AML-193 (cell line): Measurements from ENCODE around the gene PLXNB3.
"Not testable (repeated sequence)": the region's sequence is repeated elsewhere in the genome, so short reads cannot be mapped to it uniquely, and the experiment has no call there.

Experiments
- DNase-seq, 2 experiments: peaks; one replicate each; lab custom pipeline; 2025; lab: John Stamatoyannopoulos, UW

The PLXNB3 gene

DNA sequence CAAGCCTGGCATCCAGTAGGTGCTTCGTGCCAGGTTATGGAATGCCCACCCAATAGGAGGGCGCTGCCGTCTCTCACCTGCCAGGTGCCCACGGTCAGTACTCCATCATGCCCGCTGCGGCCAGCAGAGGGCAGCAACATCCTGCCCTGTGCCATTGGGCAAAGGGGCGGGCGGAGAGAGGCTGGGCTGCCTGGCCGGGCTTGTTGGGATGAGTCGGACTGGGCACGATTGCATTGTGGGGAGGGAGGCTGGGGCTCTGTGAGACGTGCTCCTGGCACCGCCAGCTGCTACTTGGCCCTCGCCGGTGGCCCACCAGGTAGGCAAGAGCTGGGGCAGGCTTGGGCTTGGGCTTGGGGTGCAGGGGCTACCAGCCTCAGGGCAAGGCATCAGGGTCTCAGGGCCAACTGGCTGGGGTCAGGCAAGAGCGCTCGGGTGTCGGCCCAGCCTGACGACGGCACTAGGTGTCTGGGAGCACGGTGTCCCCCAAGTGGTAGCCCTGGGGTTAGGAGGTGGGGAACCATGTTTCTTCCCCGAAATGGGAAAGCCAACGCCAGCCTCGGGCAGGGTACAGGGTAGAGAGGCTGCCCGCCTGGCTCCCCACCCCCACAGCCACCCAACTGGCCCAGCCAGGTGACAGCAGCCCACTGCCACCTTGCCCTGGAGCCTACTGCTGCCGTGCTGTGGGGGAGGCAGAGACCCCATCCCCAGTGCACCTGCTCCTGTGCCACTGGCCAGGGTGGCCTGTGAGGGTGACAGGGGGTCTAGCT is at the start of gene PLXNB3:
Gene PLXNB3 (plus strand): TSS at position 261 of the 767 bp plus-strand sequence. CDS start 1,287 bp downstream, outside the sequence.
- peak; percentile 36 to 56 for DNase-seq

DNA sequence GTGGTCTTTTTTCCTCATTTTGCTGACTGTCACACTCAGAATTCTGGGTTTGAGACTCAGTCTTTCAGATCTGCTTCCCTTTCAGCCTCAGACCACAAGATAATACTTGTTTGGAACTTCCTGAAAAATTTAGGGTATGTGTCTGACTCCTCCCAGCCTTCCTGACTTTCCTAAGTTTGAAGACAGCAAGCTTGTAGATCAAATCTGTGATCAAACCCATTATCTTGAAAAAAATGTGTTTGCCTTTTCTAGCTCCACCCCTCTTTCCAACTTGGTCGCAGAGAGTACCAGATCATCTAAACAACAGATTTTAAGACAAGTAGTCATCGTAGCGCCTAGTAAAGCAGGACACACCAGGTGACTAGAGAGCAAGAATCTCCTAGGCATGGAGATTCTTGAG is 49.8 kb upstream of the PLXNB3 start:
- no peak for DNase-seq

DNA sequence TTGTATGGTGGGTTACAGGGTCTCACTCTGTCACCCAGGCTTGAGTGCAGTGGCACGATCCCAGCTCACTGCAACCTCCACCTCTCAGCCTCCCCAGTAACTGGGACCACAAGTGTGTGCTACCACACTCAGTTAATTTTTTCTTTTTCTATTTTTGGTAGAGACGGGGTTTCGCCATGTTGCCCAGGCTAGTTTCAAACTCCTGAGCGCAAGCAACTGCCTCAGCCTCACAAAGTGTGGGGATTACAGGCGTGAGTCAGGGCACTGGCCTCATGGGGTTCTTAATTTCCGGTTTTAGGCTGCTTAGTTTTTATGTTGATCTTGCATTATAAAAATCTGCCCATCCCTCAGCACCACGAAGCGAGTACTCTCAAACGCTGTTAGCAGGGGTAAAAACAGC is 46.6 kb upstream of the PLXNB3 start:
- DNase-seq = no peak

DNA sequence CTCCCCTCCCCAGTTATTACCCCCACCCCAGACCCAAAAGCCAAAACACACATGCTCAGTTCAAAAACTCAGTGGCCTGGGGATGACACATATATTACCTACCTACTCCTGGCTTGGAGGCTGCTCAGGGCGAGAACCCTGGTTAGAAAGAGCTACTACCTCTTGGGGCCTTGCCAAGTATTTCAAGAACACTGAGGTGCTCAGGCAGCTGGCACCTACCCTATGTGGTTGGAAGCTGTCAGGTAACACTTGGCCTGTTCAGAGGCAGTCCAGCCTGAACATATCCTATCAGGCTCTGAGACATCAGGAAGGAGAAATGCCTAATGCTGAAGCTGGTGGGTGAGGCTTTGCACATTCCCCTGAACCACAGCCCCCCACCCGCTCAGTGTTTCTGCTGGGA is 44.8 kb upstream of the PLXNB3 start:
- no peak for DNase-seq

DNA sequence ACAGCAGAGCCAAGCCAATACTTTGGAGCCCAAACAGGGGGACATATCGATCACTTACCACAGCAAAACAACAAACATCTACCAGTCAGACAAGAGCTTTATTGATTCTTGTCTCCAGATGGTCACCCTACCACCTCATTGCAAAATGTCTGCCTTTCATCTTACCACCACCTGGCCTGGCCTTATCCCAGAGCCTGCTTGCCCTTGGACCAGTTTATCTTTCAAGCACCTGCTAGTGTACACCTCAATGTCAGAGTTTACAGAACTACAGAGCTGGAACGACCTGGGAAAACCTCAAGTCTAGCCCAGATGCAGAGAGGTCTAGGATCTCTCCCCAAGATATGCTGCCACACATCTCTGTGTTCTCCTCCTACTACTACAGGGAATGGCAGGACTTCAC is 44.3 kb upstream of the PLXNB3 start:
- no peak for DNase-seq

DNA sequence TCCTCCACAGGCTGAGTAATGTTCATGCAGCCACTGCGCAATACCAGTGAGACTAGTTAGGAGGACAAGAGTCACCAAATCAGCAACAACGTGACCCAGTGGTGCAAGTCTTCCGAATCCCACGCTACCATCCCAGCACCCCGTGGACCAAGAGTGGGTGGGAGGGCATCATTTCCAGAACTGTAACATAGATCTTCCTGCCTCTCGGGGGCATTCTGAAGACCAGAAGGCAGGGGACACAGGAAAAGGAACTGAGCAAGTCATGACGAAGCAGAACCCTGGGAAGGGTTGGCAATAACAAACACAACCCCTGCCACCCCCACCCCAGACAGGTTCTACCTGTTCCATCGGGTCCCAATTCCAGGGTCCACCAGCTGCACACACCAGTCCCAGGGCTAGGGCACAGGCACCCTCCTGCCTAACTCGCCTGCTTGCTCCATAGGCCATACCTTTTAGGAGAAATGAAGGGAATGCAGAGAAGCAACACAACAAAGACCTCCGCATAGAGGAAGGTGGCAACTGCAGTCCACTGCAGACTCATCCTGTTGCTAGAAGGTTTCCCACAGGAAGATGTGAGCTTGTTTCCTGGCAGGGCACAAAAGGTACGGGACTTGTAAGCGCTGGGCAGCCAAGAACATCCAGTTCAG is 41.2 kb upstream of the PLXNB3 start:
- DNase-seq = peak in 1 of 2 experiments; percentile 22

DNA sequence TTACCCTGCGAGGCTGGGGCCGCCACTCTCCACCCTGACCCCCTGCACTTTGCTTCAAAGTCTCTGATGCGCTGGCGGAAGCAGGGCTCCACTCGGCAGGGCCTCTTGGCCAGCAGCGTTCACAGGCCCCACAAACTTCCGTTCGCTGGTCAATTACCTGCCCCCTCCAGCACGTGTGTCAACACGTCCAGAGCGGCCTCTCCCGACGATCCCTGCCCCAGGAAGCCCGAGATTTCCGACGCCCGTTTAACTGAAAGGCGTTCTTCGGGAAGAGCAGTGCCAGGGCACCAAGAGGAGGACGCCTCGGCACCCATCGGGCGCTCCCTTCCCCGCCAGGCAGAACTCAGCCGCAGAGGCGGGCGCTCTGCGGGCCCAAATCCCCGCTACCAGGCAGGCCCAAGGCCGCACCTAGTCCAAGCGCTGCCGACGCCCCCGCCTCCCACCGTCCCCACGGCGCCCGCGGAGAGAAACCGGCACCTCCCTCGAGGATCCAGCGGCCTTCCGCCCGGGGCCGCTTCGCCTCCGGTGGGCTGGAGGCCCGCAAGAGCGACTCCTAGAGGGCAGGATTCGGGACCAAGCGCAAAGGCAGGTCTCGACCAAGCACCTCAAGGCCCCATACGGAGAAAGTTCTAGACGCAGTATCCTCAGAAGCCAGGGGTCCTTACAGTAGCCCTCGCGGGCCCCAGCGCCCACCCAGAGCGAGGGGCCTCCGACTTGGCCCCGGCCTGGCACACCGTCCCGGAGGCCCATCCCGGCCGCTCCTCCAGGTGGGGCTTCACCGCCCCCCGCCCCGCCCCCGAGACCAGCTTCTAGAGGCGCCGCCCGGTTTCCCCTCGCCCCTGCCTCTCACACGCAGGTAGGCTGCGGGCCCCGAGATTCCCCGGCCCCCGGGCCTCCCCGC is 40.4 kb upstream of the PLXNB3 start:
- no peak for DNase-seq

DNA sequence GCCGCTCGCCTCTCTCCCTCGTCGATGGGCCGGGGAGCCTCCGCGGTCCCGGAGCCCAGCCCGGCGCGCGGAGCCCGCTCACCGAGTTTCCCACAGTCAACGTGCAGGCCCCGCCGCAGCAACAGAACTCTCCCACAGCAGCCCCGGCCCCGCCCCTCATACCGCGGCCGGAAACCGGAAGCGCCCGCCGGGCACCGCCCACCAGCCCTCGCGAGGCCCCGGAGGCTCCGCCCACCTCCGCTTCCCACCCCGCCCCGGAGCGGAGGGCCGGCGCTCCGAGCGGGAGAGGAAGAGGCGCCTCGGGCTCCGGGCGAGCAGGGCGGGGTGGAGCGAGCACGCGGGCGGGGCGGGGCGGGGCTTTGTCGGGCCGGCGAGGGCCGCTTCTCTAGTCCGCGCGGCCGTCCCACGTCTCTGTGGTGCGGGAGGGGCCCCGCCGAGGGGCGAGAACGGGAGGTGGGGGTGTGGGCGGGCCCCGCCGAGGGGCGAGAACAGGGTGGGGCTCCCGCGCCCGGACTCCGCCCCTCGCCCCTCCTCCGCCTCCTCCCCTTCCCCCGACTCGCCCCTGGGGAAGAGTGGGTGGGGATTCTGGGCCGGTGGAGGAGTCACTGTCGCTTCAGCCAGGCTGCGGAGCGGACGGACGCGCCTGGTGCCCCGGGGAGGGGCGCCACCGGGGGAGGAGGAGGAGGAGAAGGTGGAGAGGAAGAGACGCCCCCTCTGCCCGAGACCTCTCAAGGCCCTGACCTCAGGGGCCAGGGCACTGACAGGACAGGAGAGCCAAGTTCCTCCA is 39.6 kb upstream of the PLXNB3 start, which contains the start of the genes ABCD1 and BCAP31:
Gene ABCD1 (plus strand): TSS at position 605 of the 787 bp plus-strand sequence. CDS start 411 bp downstream, outside the sequence.
Gene BCAP31 (minus strand): TSS at position 136 of the 787 bp plus-strand sequence. CDS start 1,143 bp downstream, outside the sequence.
- peak; percentile 58 to 66 for DNase-seq

DNA sequence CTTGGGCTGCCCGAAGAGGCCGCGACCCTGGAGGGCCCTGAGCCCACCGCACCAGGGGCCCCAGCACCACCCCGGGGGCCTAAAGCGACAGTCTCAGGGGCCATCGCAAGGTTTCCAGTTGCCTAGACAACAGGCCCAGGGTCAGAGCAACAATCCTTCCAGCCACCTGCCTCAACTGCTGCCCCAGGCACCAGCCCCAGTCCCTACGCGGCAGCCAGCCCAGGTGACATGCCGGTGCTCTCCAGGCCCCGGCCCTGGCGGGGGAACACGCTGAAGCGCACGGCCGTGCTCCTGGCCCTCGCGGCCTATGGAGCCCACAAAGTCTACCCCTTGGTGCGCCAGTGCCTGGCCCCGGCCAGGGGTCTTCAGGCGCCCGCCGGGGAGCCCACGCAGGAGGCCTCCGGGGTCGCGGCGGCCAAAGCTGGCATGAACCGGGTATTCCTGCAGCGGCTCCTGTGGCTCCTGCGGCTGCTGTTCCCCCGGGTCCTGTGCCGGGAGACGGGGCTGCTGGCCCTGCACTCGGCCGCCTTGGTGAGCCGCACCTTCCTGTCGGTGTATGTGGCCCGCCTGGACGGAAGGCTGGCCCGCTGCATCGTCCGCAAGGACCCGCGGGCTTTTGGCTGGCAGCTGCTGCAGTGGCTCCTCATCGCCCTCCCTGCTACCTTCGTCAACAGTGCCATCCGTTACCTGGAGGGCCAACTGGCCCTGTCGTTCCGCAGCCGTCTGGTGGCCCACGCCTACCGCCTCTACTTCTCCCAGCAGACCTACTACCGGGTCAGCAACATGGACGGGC is 38.8 kb upstream of the PLXNB3 start:
- DNase-seq = no peak

DNA sequence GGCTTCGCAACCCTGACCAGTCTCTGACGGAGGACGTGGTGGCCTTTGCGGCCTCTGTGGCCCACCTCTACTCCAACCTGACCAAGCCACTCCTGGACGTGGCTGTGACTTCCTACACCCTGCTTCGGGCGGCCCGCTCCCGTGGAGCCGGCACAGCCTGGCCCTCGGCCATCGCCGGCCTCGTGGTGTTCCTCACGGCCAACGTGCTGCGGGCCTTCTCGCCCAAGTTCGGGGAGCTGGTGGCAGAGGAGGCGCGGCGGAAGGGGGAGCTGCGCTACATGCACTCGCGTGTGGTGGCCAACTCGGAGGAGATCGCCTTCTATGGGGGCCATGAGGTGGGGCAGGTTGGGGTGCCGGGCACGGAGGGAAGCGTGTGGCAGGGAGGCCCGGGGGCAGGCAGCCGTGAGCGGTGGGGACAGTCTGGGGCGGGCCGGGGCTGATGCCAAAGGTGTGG is 38.2 kb upstream of the PLXNB3 start:
- no peak for DNase-seq

DNA sequence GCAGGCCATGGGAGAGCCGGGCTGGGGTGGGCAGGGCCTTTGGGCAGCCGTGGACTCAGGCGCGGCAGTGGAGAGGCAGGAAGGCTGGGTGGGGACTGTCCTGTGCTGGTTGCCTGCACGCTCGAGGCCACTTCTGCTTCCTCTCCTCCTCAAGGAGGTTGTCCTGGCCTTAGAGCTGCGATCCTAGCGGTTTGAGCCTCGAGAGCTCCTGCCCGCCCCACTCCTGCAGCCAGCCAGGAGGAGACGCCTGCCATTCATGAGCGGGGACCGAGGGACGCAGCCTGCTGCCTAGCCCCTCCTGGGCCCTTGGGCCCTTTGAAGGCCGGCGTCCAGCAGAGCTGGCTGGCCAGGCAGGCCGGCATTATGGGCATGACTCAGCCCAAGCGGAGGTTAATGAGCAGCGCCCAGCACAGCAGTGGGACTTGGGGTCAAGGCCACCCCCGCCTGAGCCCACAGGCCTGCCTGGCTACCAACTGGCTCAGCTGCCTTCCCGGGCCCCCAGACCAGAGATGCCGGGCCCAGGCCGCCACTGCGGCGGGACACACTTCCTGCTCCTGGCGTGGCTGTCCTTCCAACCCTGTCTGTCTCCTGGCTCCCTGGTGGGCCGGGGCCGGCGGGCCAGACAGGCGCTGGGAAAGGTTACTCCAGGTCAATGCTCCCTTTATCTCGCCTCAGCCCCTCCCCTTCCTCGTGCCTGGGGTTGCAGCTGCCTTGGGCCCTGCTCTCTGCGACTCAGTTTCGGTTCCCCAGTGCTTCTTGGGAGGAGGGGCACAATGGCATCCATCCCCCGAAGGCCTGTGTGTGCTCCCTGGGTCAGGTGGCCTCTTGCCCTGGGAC is 37.5 kb upstream of the PLXNB3 start:
- DNase-seq = peak in 1 of 2 experiments; percentile 9

DNA sequence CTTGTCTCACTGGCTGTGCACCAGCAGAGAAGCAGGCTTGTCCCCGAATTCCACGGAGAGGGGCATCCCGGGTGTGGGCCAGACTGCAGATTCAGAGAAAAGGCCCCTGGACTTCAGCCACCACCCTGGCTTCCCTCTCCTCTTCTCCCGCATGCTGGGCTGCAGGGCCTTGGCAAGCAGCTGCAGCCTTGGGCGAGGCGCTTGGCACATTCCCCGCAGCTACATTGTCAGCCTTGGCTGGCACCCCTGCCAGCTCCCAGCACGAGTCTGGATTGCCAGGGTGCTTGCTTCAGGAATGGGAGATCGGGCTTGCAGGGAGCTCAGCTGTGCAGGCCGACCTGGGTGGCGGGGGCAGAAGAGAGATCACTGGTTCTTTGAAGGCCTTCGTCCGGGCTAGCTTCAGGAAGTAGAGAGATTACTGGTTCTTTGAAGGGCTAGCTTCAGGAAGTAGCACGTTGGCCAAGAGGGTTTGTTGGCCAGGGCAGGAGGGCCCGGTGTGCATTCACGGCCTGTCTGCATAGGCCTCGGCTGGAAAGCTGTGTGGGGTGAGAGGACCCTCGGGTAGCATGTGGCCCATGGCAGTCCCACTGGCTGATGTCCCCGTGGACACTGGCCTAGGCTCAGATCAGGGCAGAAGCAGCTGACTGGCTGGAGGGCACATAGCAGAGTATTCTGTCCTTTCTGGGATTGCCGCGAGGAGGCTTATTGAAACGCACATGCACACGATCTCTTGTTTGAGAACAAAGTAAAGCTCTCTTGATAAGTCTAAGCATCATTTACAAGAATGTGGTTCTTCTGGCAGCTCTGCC is 36.7 kb upstream of the PLXNB3 start:
- DNase-seq = peak; percentile 40 to 50

DNA sequence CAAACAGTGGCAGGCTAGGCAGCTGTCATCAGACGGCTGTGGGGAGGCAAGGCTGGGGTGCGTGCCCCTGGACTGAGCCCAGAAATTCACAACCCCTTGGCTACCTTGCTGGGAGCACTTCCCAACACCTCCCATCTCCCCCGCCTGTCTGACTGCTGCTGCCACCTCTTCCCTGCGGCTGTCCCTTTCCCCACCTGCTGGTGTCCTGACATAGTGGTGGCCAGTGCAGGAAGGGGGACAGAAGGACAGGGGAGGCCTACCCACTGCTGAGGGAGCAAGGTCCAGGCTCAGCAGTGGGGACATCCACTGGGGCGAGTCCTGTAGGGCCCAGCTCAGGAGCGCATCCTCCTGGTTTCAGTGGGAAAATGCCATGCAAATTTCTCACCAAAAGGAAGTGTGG is 36.0 kb upstream of the PLXNB3 start:
- no peak for DNase-seq

DNA sequence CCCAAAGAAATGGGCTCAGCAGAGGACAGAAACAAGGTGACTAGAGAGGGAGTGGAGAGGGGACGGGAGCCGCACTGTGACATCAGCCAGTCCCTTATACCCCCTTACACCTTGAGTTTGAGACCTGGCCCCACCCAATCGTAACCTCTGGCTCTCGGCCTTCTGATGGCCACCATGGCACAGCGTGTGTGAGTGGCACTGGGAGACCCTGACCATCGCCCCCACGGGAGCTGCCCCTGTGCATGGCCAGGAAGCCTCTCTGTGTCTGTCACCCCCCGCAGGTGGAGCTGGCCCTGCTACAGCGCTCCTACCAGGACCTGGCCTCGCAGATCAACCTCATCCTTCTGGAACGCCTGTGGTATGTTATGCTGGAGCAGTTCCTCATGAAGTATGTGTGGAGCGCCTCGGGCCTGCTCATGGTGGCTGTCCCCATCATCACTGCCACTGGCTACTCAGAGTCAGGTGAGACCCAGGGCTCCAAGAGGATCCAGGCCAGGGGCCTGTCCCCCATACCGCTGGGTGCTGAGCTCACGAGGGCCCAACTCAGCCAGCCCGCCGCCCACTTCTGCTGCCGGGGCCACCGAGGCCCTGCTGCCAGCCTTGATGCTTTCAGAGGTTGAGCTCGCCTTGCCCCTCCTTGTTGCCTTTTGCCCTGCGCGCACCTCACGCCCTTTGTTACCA is 35.0 kb upstream of the PLXNB3 start:
- DNase-seq = no peak

DNA sequence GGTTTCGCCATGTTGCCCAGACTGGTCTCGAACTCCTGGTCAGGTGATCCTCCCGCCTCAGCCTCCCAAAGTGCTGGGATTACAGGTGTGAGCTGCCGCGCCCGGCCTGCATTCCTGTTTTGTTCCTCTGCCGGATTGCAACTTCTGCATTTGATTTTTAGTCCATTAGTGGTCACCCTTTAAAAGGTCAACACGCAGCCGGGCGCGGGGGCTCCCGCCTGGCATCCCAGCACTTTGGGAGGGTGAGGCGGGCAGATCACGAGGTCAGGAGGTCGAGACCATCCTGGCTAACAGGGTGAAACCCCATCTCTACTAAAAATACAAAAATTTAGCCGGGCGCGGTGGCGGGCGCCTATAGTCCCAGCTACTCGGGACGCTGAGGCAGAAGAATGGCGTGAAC is 33.9 kb upstream of the PLXNB3 start:
- not testable (repeated sequence) for DNase-seq

DNA sequence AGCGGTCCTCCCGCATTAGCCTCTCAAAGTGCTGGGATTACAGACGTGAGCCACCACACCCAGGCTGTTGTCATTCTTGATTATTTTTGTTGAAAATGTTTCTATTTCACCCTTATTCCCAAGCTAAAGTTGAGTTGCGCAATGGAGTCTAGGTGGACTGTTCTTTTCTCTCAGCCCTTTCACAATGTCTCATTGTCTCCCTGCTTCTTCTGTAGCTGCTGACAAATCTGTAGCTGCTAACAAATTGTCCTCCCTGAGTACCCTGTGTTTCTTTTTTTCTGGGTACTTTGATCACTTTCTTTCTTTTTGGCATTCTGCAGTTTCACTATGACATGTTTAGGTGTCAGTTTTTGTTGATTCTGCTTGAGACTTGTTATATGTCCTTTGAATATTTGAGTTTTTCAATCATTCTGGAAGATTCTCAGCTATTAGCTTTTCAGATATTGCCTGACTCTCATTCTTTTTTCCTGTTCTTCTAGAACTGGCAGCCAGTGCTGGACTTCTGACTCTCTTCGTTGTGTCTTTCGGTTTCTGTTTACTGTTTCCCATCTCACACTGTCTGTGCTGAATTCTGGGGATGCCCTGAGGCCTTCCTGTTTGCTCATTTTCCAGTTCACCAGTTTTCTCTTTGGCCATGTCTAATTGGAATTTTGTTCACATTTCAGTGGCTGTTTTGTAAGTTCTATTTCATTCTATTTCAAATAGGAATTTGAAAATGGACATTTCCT is 32.8 kb upstream of the PLXNB3 start:
- DNase-seq = no peak

DNA sequence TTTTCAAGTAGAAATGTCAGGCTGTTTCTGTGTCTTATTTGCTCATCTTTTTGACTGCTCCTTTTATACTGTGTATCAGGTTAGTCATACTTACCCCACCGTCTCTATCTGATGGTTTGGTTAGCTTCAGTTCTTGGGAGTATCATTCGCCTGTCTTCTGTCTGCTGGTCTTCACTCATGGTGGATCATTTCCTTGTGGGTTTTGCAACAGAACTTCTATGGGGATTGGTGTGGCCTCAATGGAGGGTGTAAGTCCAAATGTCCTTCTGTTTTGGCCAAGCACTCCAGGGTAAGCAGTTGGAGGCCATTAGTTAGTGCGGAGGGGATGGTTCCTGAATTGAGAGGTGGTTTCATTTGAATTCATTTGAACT is 32.2 kb upstream of the PLXNB3 start:
- DNase-seq = no peak

DNA sequence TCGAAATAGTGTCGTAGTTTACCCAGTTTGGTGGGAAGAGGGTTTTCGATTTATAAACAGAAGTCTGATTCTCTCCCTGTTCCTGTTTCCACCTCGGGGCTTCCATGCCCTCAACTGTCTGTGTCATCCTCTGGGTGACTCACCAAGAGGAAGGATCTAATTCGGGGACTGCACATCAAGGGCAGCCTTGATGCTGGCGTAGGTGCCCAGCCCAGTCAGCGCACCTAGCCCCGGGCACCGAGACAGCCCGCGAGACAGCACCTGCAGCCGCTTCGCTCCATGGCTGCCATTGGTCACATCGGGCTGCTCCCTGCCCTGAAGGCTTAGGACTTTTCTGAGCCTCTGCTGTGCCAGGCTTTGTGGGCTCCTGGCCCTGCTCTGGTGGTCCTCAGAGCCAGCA is 31.6 kb upstream of the PLXNB3 start:
- DNase-seq = no peak
